ENCODE measurements around the gene GLA. TPM values are rescaled to one million over a fixed set of nuclear protein-coding genes. Genes with fewer than 3 reads are reported as not detected.

Gene GLA
- total RNA-seq, 1 experiment from 2014 or later = 54.8 TPM

DNA sequence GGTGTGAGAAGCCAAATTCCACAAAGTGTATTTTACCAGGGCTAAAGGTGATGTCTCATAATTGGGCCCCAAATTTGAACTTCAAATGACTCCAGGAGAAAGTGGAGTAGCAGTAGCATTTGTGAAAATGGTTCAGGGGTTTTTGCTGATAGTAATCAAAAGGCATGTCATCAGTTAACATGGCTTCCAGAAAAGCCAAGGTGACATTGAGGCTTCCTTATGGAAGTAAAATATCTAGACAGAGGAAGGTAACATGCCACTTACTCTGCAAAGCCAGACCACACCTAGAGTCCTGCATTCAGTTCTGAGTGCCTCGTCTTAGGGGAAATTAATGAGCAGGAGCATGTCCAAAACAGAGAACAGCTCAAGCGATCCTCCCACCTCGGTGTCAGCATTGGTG, 19.1 kb downstream of the GLA start:
- ATAC-seq (no peak), DNase-seq (no peak)
- H3K4me3 ChIP-seq (ENCODE audit: low read length) = no peak overlapping the region
- no peak overlapping the region for H2AFZ ChIP-seq (ENCODE audit: low read length)
- H3K9me3 ChIP-seq (ENCODE audit: low read length) = no peaks in the 10 kb centered on the region
- H3K79me2 ChIP-seq (ENCODE audit: low read length) = peaks cover 28% of the 10 kb centered on the region
- no peak overlapping the region for H3K9ac ChIP-seq (ENCODE audit: low read length)
- H4K20me1 ChIP-seq (ENCODE audit: low read length) = peaks cover 11% of the 10 kb centered on the region; the same call in 1 of the 2 replicates
- H3K27ac ChIP-seq (ENCODE audit: low read length) = no peak overlapping the region
- TF ChIP-seq, protein P1, sequence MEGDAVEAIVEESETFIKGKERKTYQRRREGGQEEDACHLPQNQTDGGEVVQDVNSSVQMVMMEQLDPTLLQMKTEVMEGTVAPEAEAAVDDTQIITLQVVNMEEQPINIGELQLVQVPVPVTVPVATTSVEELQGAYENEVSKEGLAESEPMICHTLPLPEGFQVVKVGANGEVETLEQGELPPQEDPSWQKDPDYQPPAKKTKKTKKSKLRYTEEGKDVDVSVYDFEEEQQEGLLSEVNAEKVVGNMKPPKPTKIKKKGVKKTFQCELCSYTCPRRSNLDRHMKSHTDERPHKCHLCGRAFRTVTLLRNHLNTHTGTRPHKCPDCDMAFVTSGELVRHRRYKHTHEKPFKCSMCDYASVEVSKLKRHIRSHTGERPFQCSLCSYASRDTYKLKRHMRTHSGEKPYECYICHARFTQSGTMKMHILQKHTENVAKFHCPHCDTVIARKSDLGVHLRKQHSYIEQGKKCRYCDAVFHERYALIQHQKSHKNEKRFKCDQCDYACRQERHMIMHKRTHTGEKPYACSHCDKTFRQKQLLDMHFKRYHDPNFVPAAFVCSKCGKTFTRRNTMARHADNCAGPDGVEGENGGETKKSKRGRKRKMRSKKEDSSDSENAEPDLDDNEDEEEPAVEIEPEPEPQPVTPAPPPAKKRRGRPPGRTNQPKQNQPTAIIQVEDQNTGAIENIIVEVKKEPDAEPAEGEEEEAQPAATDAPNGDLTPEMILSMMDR (conservative IDR thresholded peaks at IDR 0.05; ENCODE audit: low read depth, low read length) = no peak
- no peak for TF ChIP-seq EZH2phosphoT487 (IDR thresholded peaks at IDR 0.05; ENCODE audit: borderline replicate concordance, low read length)
- no peak for TF ChIP-seq EZH2 (IDR thresholded peaks at IDR 0.05; ENCODE audit: low read length, unreplicated experiment)
- BruUV-seq (replicated peaks) = no TSS peak
- no peaks in the 10 kb centered on the region for H3F3A ChIP-seq (ENCODE audit: low read length, unreplicated experiment)
- no peaks in the 10 kb centered on the region for H3K9me2 ChIP-seq (replicated peaks; ENCODE audit: low read length)
- intact Hi-C loops (cut with micrococcal nuclease) = no loop called here
- no peak overlapping the region for H3K4me2 ChIP-seq (ENCODE audit: low read length)
- no peaks in the 10 kb centered on the region for H3K27me3 ChIP-seq (ENCODE audit: low read length)
- peaks cover 21% of the 10 kb centered on the region for H3K4me1 ChIP-seq (ENCODE audit: insufficient read depth, low read length)
- POLR2A ChIA-PET (ENCODE audit: unreplicated experiment) = no interaction called here
- H3K36me3 ChIP-seq (ENCODE audit: low read depth, low read length) = peaks cover 20% of the 10 kb centered on the region
- CTCF ChIA-PET = no interaction called here

DNA sequence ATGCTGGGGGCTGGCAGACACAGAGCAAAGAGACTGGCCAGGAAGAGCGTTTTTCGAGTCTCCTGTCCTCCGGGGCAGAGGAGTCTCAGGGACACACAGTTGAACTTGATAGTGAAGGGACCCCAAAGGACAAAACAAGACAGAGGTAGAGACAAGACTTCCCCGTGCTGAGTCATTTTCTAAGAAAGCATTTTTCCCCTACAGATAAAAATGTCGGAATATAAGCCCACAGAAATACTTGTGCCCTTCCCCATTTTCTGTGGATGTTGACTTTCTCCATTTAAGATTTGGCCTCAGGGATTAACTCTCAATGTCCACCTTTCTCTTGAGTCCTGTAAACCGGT, 21.2 kb downstream of the GLA start:
- ChIA-PET POLR2A (ENCODE audit: unreplicated experiment) (no interaction called here), CTCF (no interaction called here)
- Histone ChIP-seq H3K36me3 (ENCODE audit: low read depth, low read length) (0 out of 2 replicates have a peak, but pooled peaks cover under 1% of the 10 kb centered on the region), H3K79me2 (ENCODE audit: low read length) (peaks cover 7% of the 10 kb centered on the region), H3K27me3 (ENCODE audit: low read length) (no peaks in the 10 kb centered on the region), H3K9me3 (ENCODE audit: low read length) (no peaks in the 10 kb centered on the region), H4K20me1 (ENCODE audit: low read length) (no peaks in the 10 kb centered on the region), H3K9ac (ENCODE audit: low read length) (no peak overlapping the region), H3F3A (ENCODE audit: low read length, unreplicated experiment) (no peaks in the 10 kb centered on the region), H3K4me1 (ENCODE audit: insufficient read depth, low read length) (0 out of 2 replicates have a peak, but pooled peaks cover 5% of the 10 kb centered on the region), H3K9me2 (replicated peaks; ENCODE audit: low read length) (no peaks in the 10 kb centered on the region), H3K4me2 (ENCODE audit: low read length) (no peak overlapping the region), H2AFZ (ENCODE audit: low read length) (no peak overlapping the region), H3K27ac (ENCODE audit: low read length) (no peak overlapping the region), H3K4me3 (ENCODE audit: low read length) (no peak overlapping the region)
- ATAC-seq (no peak), DNase-seq (no peak)
- intact Hi-C loops (cut with micrococcal nuclease) = no loop called here
- TF ChIP-seq, protein P1 (conservative IDR thresholded peaks at IDR 0.05; ENCODE audit: low read depth, low read length) = no peak
- no peak for TF ChIP-seq EZH2 (IDR thresholded peaks at IDR 0.05; ENCODE audit: low read length, unreplicated experiment)
- no peak for TF ChIP-seq EZH2phosphoT487 (IDR thresholded peaks at IDR 0.05; ENCODE audit: borderline replicate concordance, low read length)
- BruUV-seq (replicated peaks) = no TSS peak

DNA sequence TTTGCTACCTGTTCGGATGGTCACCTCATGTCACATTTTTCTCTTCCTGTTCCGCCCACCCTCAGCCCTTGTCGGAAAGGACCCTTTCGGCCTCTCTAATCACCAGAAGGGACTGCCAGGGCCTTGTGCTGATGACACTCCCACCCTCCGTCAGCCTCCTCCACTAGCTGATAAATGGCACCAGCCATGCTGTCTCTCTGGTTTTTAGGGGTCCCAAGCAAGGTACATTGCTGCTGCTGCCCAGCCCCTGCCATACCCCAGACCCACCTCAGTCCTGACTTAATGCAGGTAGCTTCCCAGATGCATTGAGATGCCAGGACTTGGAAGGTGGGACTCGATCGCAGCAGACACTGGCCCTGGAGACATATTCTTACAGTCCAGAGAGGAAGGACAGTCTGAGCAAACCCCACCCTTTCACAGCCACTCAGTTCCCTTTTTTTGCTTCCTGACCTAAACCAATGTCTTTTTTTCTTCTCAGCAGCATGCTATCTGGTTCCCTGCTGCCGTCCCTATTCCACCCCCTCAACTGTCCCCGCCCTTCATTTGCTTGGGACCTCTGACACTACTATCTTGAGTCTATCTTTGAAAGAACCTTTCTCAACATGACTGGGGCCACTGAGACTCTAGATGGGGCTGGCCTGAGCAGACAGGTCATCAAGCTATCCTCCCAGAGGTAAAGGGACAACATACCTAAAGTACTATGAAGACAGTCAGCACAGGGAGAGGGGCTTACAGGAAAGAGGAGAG, 21.8 kb downstream of the GLA start, which contains the start of gene BTK:
Gene BTK (minus strand): TSS at position 397 of the 747 bp plus-strand sequence. CDS start 10,907 bp downstream, outside the sequence.
- no peaks in the 10 kb centered on the region for H3K9me3 ChIP-seq (ENCODE audit: low read length)
- no peak for ATAC-seq
- no peaks in the 10 kb centered on the region for H3K27me3 ChIP-seq (ENCODE audit: low read length)
- ChIA-PET CTCF (no interaction called here), POLR2A (ENCODE audit: unreplicated experiment) (no interaction called here)
- H3K4me2 ChIP-seq (ENCODE audit: low read length) = no peak within 1 kb of the TSS
- H3K79me2 ChIP-seq (ENCODE audit: low read length) = peaks cover 2% of the 10 kb centered on the region
- no peak within 1 kb of the TSS for H3K27ac ChIP-seq (ENCODE audit: low read length)
- intact Hi-C loops (cut with micrococcal nuclease) = no loop called here
- H4K20me1 ChIP-seq (ENCODE audit: low read length) = no peaks in the 10 kb centered on the region
- no peaks in the 10 kb centered on the region for H3K9me2 ChIP-seq (replicated peaks; ENCODE audit: low read length)
- no TSS peak for BruUV-seq (replicated peaks)
- 0 out of 2 replicates have a peak, but pooled peaks cover 5% of the 10 kb centered on the region for H3K4me1 ChIP-seq (ENCODE audit: insufficient read depth, low read length)
- H2AFZ ChIP-seq (ENCODE audit: low read length) = no peak within 1 kb of the TSS
- no peak for TF ChIP-seq EZH2phosphoT487 (IDR thresholded peaks at IDR 0.05; ENCODE audit: borderline replicate concordance, low read length)
- TF ChIP-seq, protein P1 (conservative IDR thresholded peaks at IDR 0.05; ENCODE audit: low read depth, low read length) = no peak
- no peak for DNase-seq
- H3F3A ChIP-seq (ENCODE audit: low read length, unreplicated experiment) = no peaks in the 10 kb centered on the region
- no peak within 1 kb of the TSS for H3K9ac ChIP-seq (ENCODE audit: low read length)
- no peak within 1 kb of the TSS for H3K4me3 ChIP-seq (ENCODE audit: low read length)
- H3K36me3 ChIP-seq (ENCODE audit: low read depth, low read length) = no peaks in the 10 kb centered on the region

Measured in PC-3 (cell line).